Ovary (tissue), 3 donors: Measurements from ENCODE around the gene MYOM1.

Source experiments
- CTCF ChIP-seq, 3 donors: fragments of 450-650 bp in 2 of 3; fragments of 200-600 bp in 1 of 3; IDR thresholded peaks; one replicate each; pipeline versions ENCODE4 v1.5.1 to v1.8.0; 2016 to 2022; ENCODE audit warnings: antibody characterized with exemption in 3 of 3, mild to moderate bottlenecking in 1 of 3
- POLR2A ChIP-seq: fragments of 450-650 bp; IDR thresholded peaks from one replicate; pipeline ENCODE4 v1.6.1; 2017; ENCODE audit warnings: antibody characterized with exemption, mild to moderate bottlenecking, moderate library complexity
- donor health status: DM: no; HTN: no; CAD: no.

DNA sequence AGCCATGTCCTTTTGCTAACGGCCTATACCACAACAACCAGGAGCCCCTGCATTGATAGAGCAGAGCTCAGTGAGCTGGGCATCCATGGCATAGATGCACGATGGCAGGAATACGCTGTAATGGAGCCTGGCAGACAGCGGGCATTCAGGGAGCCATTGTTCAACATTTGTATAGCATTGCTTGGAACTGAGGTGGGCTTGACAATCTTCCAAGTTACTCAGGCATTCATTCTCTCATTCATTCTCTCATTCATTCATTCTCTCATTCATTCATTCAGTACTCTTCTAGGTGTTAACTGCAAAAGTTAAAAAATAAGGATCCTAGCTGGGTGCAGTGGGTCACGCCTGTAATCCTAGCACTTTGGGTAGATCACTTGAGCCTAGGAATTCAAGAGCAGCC lies 62.7 kb downstream of the MYOM1 start:
- TF ChIP-seq CTCF (IDR thresholded peaks at IDR 0.05) = no peak
- TF ChIP-seq POLR2A = no peak
